H1 (cell line): ENCODE results near the gene ZNF292. TPM values are rescaled to one million over a fixed set of nuclear protein-coding genes. Genes with fewer than 3 reads are reported as not detected.
A peak's percentile ranks its signal among the peaks of the same experiment; 100 is the strongest.

Experiments
- CTCF ChIA-PET: fragments of 300-600 bp; sonication (Branson Sonifier 250); formaldehyde crosslinking; loops from one replicate; lab custom pipeline; 2021; ENCODE audit not compliant: partially characterized antibody; lab: Charles Lee
- POLR2A ChIA-PET: fragments of 300-600 bp; sonication (Branson Sonifier 250); formaldehyde crosslinking; loops from one replicate; lab custom pipeline; 2021; ENCODE audit warnings: inconsistent platforms; ENCODE audit not compliant: partially characterized antibody; lab: Charles Lee
- DNase-seq, 2 experiments: peaks; one replicate each; pipeline versions ENCODE4 v3.0.0 to v3.0.0-alpha.2; 2010 to 2022; ENCODE audit warnings: low spot score in 2 of 2, low read depth in 1 of 2, mixed read lengths in 1 of 2
- FAIRE-seq: peaks from 2 replicates; lab custom pipeline; 2011; peaks lifted over from hg19 to GRCh38; lab: Jason Lieb, UNC
- H2AFZ ChIP-seq: 2 replicates; pipeline ENCODE4 v1.8.1; 2012; ENCODE audit warnings: low read length, inconsistent platforms
- H2AK5ac ChIP-seq: 2 replicates; pipeline ENCODE4 v1.6.1; 2013; ENCODE audit warnings: low read depth, low read length
- H2BK120ac ChIP-seq: replicated peaks from 2 replicates; pipeline ENCODE3; 2013; ENCODE audit warnings: low read depth, low read length, inconsistent platforms
- H2BK12ac ChIP-seq: 2 replicates; pipeline ENCODE4 v1.6.1; 2013; ENCODE audit warnings: low read depth, low read length
- H2BK15ac ChIP-seq: 2 replicates; pipeline ENCODE4 v1.6.1; 2013; ENCODE audit warnings: low read length
- H2BK20ac ChIP-seq: 2 replicates; pipeline ENCODE4 v1.6.1; 2013; ENCODE audit warnings: low read length
- H2BK5ac ChIP-seq: 2 replicates; pipeline ENCODE4 v1.6.1; 2013; ENCODE audit warnings: low read depth, low read length
- H3K14ac ChIP-seq: 2 replicates; pipeline ENCODE4 v1.6.1; 2013; ENCODE audit warnings: inconsistent platforms; ENCODE audit not compliant: insufficient read length
- H3K18ac ChIP-seq: 2 replicates; pipeline ENCODE4 v1.6.1; 2013; ENCODE audit warnings: low read length; ENCODE audit errors: extremely low read depth
- H3K23ac ChIP-seq: 2 replicates; pipeline ENCODE4 v1.6.1; 2013; ENCODE audit warnings: inconsistent platforms; ENCODE audit not compliant: insufficient read length
- H3K23me2 ChIP-seq: 2 replicates; pipeline ENCODE4 v1.6.1; 2013; ENCODE audit warnings: low read depth, low read length
- H3K27ac ChIP-seq: 2 replicates; pipeline ENCODE4 v1.6.1; 2011; ENCODE audit warnings: low read depth, low read length, inconsistent platforms
- H3K27me3 ChIP-seq, 4 experiments: replicated peaks in 1 of 4; 1 replicate in 1 of 4; 2 replicates in 3 of 4; pipeline versions ENCODE4 v1.6.1 to v1.8.1; 2011 to 2013; ENCODE audit warnings: low read length in 3 of 4, mild to moderate bottlenecking in 3 of 4, inconsistent platforms in 2 of 4, mixed read lengths in 2 of 4, moderate library complexity in 1 of 4; ENCODE audit not compliant: control insufficient read depth in 3 of 4, insufficient read depth in 3 of 4; ENCODE audit errors: extremely low read depth in 1 of 4
- H3K36me3 ChIP-seq, 4 experiments: 2 replicates each; pipeline versions ENCODE4 v1.6.1 to v1.8.1; 2011 to 2013; ENCODE audit warnings: mild to moderate bottlenecking in 4 of 4, low read length in 3 of 4, moderate library complexity in 2 of 4, control low read depth in 1 of 4, inconsistent platforms in 1 of 4; ENCODE audit not compliant: insufficient read depth in 4 of 4, control insufficient read depth in 2 of 4
- H3K4ac ChIP-seq: replicated peaks from 2 replicates; pipeline ENCODE3; 2013; ENCODE audit warnings: low read length, low read depth, mixed read lengths, inconsistent platforms; ENCODE audit not compliant: insufficient read length
- H3K4me1 ChIP-seq, 4 experiments: replicated peaks in 1 of 4; 1 replicate in 1 of 4; 2 replicates in 3 of 4; pipeline versions ENCODE4 v1.6.1 to v1.8.1; 2011 to 2013; ENCODE audit warnings: low read length in 3 of 4, inconsistent platforms in 2 of 4, mixed read lengths in 1 of 4; ENCODE audit not compliant: insufficient read depth in 4 of 4, control insufficient read depth in 3 of 4
- H3K4me2 ChIP-seq, 2 experiments: 2 replicates each; pipeline versions ENCODE4 v1.6.1 to v1.8.1; 2011 to 2013; ENCODE audit warnings: low read depth in 2 of 2, low read length in 2 of 2, control low read depth in 1 of 2, inconsistent platforms in 1 of 2, mild to moderate bottlenecking in 1 of 2; ENCODE audit not compliant: insufficient read depth in 1 of 2
- H3K4me3 ChIP-seq, 4 experiments: fragments of 200-600, 300-600 bp in 1 of 4; sonication (generic), shearing (Covaris generic), sonication (Bioruptor Twin) in 1 of 4; 2 replicates each; pipeline versions ENCODE4 v1.5.1 to v1.8.1; 2011 to 2016; ENCODE audit warnings: low read length in 4 of 4, low read depth in 3 of 4, control low read depth in 2 of 4, inconsistent platforms in 2 of 4, mild to moderate bottlenecking in 2 of 4, mixed read lengths in 1 of 4, moderate library complexity in 1 of 4; ENCODE audit not compliant: insufficient read depth in 2 of 4; ENCODE audit errors: extremely low read depth in 1 of 4
- H3K56ac ChIP-seq: replicated peaks from 2 replicates; pipeline ENCODE3; 2013; ENCODE audit warnings: low read depth, mild to moderate bottlenecking, mixed read lengths, low read length, inconsistent platforms; ENCODE audit not compliant: insufficient read length
- H3K79me1 ChIP-seq: 2 replicates; pipeline ENCODE4 v1.6.1; 2013; ENCODE audit warnings: low read depth, low read length, control low read depth
- H3K79me2 ChIP-seq, 2 experiments: 2 replicates each; pipeline versions ENCODE4 v1.6.1 to v1.8.1; 2012 to 2013; ENCODE audit warnings: low read length in 2 of 2, mild to moderate bottlenecking in 2 of 2, inconsistent platforms in 1 of 2; ENCODE audit not compliant: insufficient read depth in 2 of 2, control insufficient read depth in 1 of 2
- H3K9ac ChIP-seq, 4 experiments: replicated peaks in 1 of 4; 1 replicate in 1 of 4; 2 replicates in 3 of 4; pipeline versions ENCODE4 v1.6.1 to v1.8.1; 2011 to 2013; ENCODE audit warnings: low read depth in 3 of 4, low read length in 3 of 4, control low read depth in 2 of 4, mild to moderate bottlenecking in 2 of 4, moderate library complexity in 2 of 4, inconsistent platforms in 1 of 4; ENCODE audit errors: extremely low read depth in 1 of 4
- H3K9me3 ChIP-seq, 2 experiments: 2 replicates each; pipeline versions ENCODE4 v1.6.1 to v1.8.1; 2012 to 2013; ENCODE audit warnings: mild to moderate bottlenecking in 2 of 2, moderate library complexity in 2 of 2, control low read depth in 1 of 2, inconsistent platforms in 1 of 2, low read depth in 1 of 2, low read length in 1 of 2, mixed read lengths in 1 of 2; ENCODE audit not compliant: insufficient read depth in 2 of 2
- H4K20me1 ChIP-seq, 2 experiments: replicated peaks in 1 of 2; 2 replicates each; pipeline versions ENCODE3 to v1.8.1; 2011 to 2013; ENCODE audit warnings: inconsistent platforms in 2 of 2, low read length in 2 of 2, mild to moderate bottlenecking in 1 of 2; ENCODE audit not compliant: insufficient read depth in 2 of 2, control insufficient read depth in 1 of 2
- H4K5ac ChIP-seq: 2 replicates; pipeline ENCODE4 v1.6.1; 2013; ENCODE audit warnings: low read length, low read depth, mixed read lengths, inconsistent platforms; ENCODE audit not compliant: insufficient read length
- H4K8ac ChIP-seq: 2 replicates; pipeline ENCODE4 v1.8.0; 2013; ENCODE audit warnings: mild to moderate bottlenecking, moderate library complexity, low read length, inconsistent platforms; ENCODE audit not compliant: insufficient read depth; ENCODE audit errors: extremely low read depth
- H4K91ac ChIP-seq: replicated peaks from 2 replicates; pipeline ENCODE3; 2013; ENCODE audit warnings: low read length, mixed read lengths, inconsistent platforms; ENCODE audit not compliant: insufficient read length
- ASH2L ChIP-seq: fragments of 200-600, 300-600 bp; sonication (generic); IDR thresholded peaks from one replicate; pipeline ENCODE4 v1.7.1; 2017; ENCODE audit warnings: low read length
- CHD1 ChIP-seq: IDR thresholded peaks from 2 replicates; pipeline ENCODE4 v1.6.1; 2012; ENCODE audit warnings: low read depth, low read length, improper control_type of control experiment
- CREB1 ChIP-seq: IDR thresholded peaks from 2 replicates; pipeline ENCODE4 v1.6.1; 2012; ENCODE audit warnings: inconsistent platforms
- EP300 ChIP-seq, 2 experiments: IDR thresholded peaks; 1 replicate in 1 of 2; 2 replicates in 1 of 2; pipeline ENCODE4 v1.6.1; 2011 to 2012; ENCODE audit warnings: low read depth in 2 of 2, low read length in 2 of 2, mild to moderate bottlenecking in 2 of 2, borderline replicate concordance in 1 of 2, inconsistent platforms in 1 of 2, moderate library complexity in 1 of 2
- FOSL1 ChIP-seq: IDR thresholded peaks from 2 replicates; pipeline ENCODE4 v1.6.1; 2011; ENCODE audit warnings: mild to moderate bottlenecking, low read depth, low read length, moderate library complexity; ENCODE audit not compliant: insufficient read depth
- GABPA ChIP-seq: IDR thresholded peaks from 2 replicates; pipeline ENCODE4 v1.6.1; 2011; ENCODE audit warnings: mild to moderate bottlenecking, low read length, moderate library complexity, borderline replicate concordance; ENCODE audit not compliant: insufficient read depth
- KDM1A ChIP-seq: fragments of 200-600, 300-600 bp; sonication (generic); IDR thresholded peaks from 2 replicates; pipeline ENCODE4 v1.7.1; 2016; ENCODE audit warnings: mild to moderate bottlenecking, low read length, borderline replicate concordance
- KDM5A ChIP-seq: fragments of 200-600 bp; IDR thresholded peaks from 2 replicates; pipeline ENCODE4 v1.7.1; 2012; ENCODE audit warnings: mild to moderate bottlenecking, low read length, inconsistent platforms, mixed read lengths
- RXRA ChIP-seq: IDR thresholded peaks from 2 replicates; pipeline ENCODE4 v1.6.1; 2011; ENCODE audit warnings: low read depth, mild to moderate bottlenecking, low read length, moderate library complexity; ENCODE audit not compliant: insufficient read depth
- SAP30 ChIP-seq: fragments of 300-600 bp; sonication (generic); IDR thresholded peaks from 2 replicates; pipeline ENCODE4 v1.7.1; 2012; ENCODE audit warnings: low read length, moderate library complexity, mild to moderate bottlenecking, inconsistent platforms; ENCODE audit not compliant: insufficient read depth, insufficient replicate concordance
- SIRT6 ChIP-seq: IDR thresholded peaks from one replicate; pipeline ENCODE4 v1.7.1; 2012; ENCODE audit warnings: low read length, inconsistent platforms
- TBP ChIP-seq: IDR thresholded peaks from 2 replicates; pipeline ENCODE4 v1.6.1; 2011; ENCODE audit warnings: low read depth, low read length, improper control_type of control experiment
- WGBS, 2 experiments: shearing (Covaris generic) in 1 of 2; methylation state at CpG; one replicate each; pipeline versions ENCODE4 v1.1.6 to v1.1.7; 2013 to 2015; ENCODE audit warnings: low lambda C conversion rate in 2 of 2, mixed read lengths in 2 of 2, inconsistent platforms in 1 of 2, low coverage in 1 of 2, missing lambda C conversion rate in 1 of 2; ENCODE audit not compliant: insufficient replicate concordance in 2 of 2, insufficient coverage in 1 of 2, insufficient read length in 1 of 2; ENCODE audit errors: extremely low coverage in 1 of 2, missing lambda C conversion rate in 1 of 2; 5-methylcytosine and 5-hydroxymethylcytosine counted together
- polyA plus RNA-seq, 7 experiments: library from polyadenylated mRNA; depleted of rRNA in 3 of 7; stranded (reverse) in 5 of 7; unstranded in 2 of 7; fragments of >200 nt in 5 of 7; fragments of 200-250 nt in 2 of 7; gene quantifications; 1 replicate in 5 of 7; 2 replicates in 1 of 7; 4 replicates in 1 of 7; pipeline versions ENCODE4 v1.2.1 to v1.2.3, GENCODE V29; 2011 to 2013; ENCODE audit warnings: missing spikeins in 2 of 7, mixed read lengths in 2 of 7
- total RNA-seq: library from RNA; stranded (reverse); fragmentation: NEBNext Ultra II Directional; extraction: Animal tissue kit (Norgen Biotek cat#: 25700); gene quantifications from 2 replicates; pipeline ENCODE4 v1.2.1, GENCODE V29; 2021

ZNF292 gene
- total and polyA plus RNA-seq, 2 of the 8 experiments (the other 6 are each of a cell fraction or from before 2014, with no cell fraction given), result 6.8 to 44.2 TPM

- 3% methylated on average over 54 of the region's 71 CpGs; no CpG with 5 or more reads in 1 of the 2 experiments for WGBS, 2 experiments
- Histone ChIP-seq H3K27me3 (peaks cover 0 to 9% (median 4%) of the 10 kb centered on the region in 4 experiments; a peak in 3 of 7 replicates), H3K9me3 (no peaks in the 10 kb centered on the region), H2BK20ac (no peak overlapping the region; the same call in 1 of the 2 replicates), H2AFZ (peak overlapping the region; percentile 70), H2BK5ac (peak overlapping the region; percentile 35; the same call in 1 of the 2 replicates), H3K9ac (peak overlapping the region; percentile 59 to 88 (median 74)), H3K14ac (no peak overlapping the region), H3K27ac (peak overlapping the region; percentile 34; the same call in 1 of the 2 replicates), H3K4ac (no peak overlapping the region), H3K23me2 (peaks cover 21% of the 10 kb centered on the region), H3K36me3 (no peaks in the 10 kb centered on the region), H2BK12ac (peak overlapping the region; percentile 82), H3K4me3 (peak overlapping the region; percentile 36 to 64 (median 61)), H3K56ac (peak overlapping the region; percentile 17), H2AK5ac (no peak overlapping the region), H3K4me1 (peaks cover 0 to 8% (median 3%) of the 10 kb centered on the region in 4 experiments; a peak in 4 of 7 replicates), H3K18ac (peak overlapping the region; percentile 89), H3K4me2 (peak overlapping the region; percentile 89 to 92), H3K23ac (no peak overlapping the region), H4K8ac (peak overlapping the region; percentile 97), H4K91ac (peak overlapping the region; percentile 96), H2BK15ac (no peak overlapping the region), H4K20me1 (no peaks in the 10 kb centered on the region), H3K79me1 (0 out of 2 replicates have a peak, but pooled peaks cover 4% of the 10 kb centered on the region), H4K5ac (peak overlapping the region; percentile 69), H3K79me2 (peaks cover 10 to 15% of the 10 kb centered on the region in 2 experiments), H2BK120ac (no peak overlapping the region)
- ChIA-PET POLR2A (interaction anchor here (0.7 to 1.6 kb wide), 4 partner anchors 14 to 550 kb away, joined by 3 to 5 read pairs (median 4); partner anchors contain the start of gene AKIRIN2), CTCF (interaction anchor here (1.2 to 1.6 kb wide), 2 partner anchors 56 to 303 kb away, joined by 3 read pairs; no protein-coding TSS in a partner anchor)
- DNase-seq, result peak in 1 of 2 experiments; percentile 85
- no peak for FAIRE-seq
- TF ChIP-seq RXRA (no peak), ASH2L (peak; percentile 88), KDM1A (no peak), EP300 (IDR thresholded peaks at IDR 0.05; ENCODE audit: borderline replicate concordance in 1 of 2, low read depth in 2 of 2, low read length in 2 of 2) (no peak), TBP (peak; percentile 25; the same call in 1 of the 2 replicates), SAP30 (no peak), SIRT6 (no peak), KDM5A (no peak), CHD1 (no peak), CREB1 (peak; percentile 22), FOSL1 (no peak), GABPA (no peak)
Observed at GRCh38 chr6:87151781-87152525, 3.4 kb upstream of the ZNF292 start.
